ENCODE measurements around the gene SHISAL2B. TPM values are rescaled to one million over a fixed set of nuclear protein-coding genes. Genes with fewer than 3 reads are reported as not detected.

SHISAL2B gene
- total RNA-seq, 4 donors from 2014 or later: not detected

DNA sequence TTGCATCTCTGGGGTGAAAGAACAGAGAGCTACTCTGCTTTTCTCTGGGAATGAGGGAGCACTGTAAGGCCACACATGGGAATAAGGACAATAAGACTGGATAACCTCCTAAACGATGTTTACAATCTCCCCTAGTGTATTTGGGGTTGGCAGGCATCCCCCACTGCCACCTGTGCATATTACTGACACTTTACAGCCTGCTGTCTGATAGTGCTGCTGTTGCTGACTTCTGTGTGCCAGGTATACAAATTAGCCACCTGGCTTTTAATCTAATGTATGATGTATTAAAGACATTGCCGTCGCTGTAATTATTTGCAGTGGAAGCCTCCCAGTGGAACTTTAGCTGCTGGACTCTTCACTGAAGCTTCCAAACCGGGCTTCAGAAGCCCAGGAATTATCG, 4.4 kb upstream of the SHISAL2B start:
- DNase-seq: no peak
- H3K4me1 ChIP-seq: peaks cover 0 to 8% (median 6%) of the 10 kb centered on the region in 4 donors
- no peaks in the 10 kb centered on the region for H3K9me3 ChIP-seq
- H3K4me3 ChIP-seq: no peak overlapping the region
- TF ChIP-seq POLR2AphosphoS5 (IDR thresholded peaks at IDR 0.05) (no peak), CTCF (IDR thresholded peaks at IDR 0.05) (no peak), POLR2A (IDR thresholded peaks at IDR 0.05) (no peak), EP300 (IDR thresholded peaks at IDR 0.05; ENCODE audit: low read depth) (no peak)
- in situ Hi-C loops (cut with MboI; ENCODE audit: low pct_ligation_motif_present in 1 of 4, low pct_unique_long_range_greater_than_20kb in 1 of 4, low sequenced_read_pairs in 3 of 4): no loop called here
- intact Hi-C loops (cut with DNase I; ENCODE audit: low total_unique reads): no loop called here
- peaks cover 25% of the 10 kb centered on the region for H3K27me3 ChIP-seq
- 71% methylated on average over 5 of the region's 5 CpGs; no CpG with 5 or more reads in 1 of the 2 donors for WGBS, 2 donors (ENCODE audit: low coverage in 1 of 2)
- H3K36me3 ChIP-seq: no peaks in the 10 kb centered on the region
- no peak overlapping the region for H3K27ac ChIP-seq

DNA sequence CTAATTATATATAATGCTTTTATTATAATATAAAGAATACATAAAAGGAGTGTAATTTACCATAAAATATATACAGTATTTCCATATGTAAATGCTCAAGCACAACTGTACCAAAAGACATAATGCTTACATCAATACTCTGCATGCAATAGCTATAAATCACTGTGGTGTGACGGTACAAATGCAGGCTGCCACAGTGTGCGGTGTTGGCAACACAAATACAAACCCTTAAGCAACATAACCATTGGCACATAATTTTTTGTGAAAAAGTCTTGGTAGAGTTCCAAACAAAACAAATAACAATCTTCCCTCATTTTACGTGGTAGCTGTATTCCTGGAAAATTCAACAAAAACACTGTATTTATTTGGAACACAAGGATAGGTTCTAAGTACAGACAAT, 1.9 kb upstream of the SHISAL2B start:
- H3K27me3 ChIP-seq: peaks cover 40% of the 10 kb centered on the region
- no peak for TF ChIP-seq POLR2A (IDR thresholded peaks at IDR 0.05)
- TF ChIP-seq EP300 (IDR thresholded peaks at IDR 0.05; ENCODE audit: low read depth): no peak
- TF ChIP-seq POLR2AphosphoS5 (IDR thresholded peaks at IDR 0.05): no peak
- intact Hi-C loops (cut with DNase I; ENCODE audit: low total_unique reads) (no loop called here), in situ Hi-C loops (cut with MboI; ENCODE audit: low pct_ligation_motif_present in 1 of 4, low pct_unique_long_range_greater_than_20kb in 1 of 4, low sequenced_read_pairs in 3 of 4) (no loop called here)
- H3K27ac ChIP-seq: no peak overlapping the region
- peaks cover 0 to 8% (median 6%) of the 10 kb centered on the region in 4 donors for H3K4me1 ChIP-seq
- no peak for DNase-seq
- WGBS, 2 donors (ENCODE audit: low coverage in 1 of 2): 68 to 71% methylated on average over 3 of the region's 3 CpGs
- H3K36me3 ChIP-seq: no peaks in the 10 kb centered on the region
- no peaks in the 10 kb centered on the region for H3K9me3 ChIP-seq
- H3K4me3 ChIP-seq: no peak overlapping the region

- TF ChIP-seq CTCF (IDR thresholded peaks at IDR 0.05): no peak
- no peak for TF ChIP-seq EP300 (IDR thresholded peaks at IDR 0.05; ENCODE audit: low read depth)
- no peak for TF ChIP-seq POLR2A (IDR thresholded peaks at IDR 0.05)
- TF ChIP-seq POLR2AphosphoS5 (IDR thresholded peaks at IDR 0.05): no peak
- Histone ChIP-seq H3K9me3 (no peaks in the 10 kb centered on the region), H3K36me3 (no peaks in the 10 kb centered on the region), H3K4me1 (peaks cover 0 to 8% (median 6%) of the 10 kb centered on the region in 4 donors), H3K4me3 (no peak overlapping the region), H3K27ac (no peak overlapping the region), H3K27me3 (peaks cover 40% of the 10 kb centered on the region)
- DNase-seq: no peak
- in situ Hi-C loops (cut with MboI; ENCODE audit: low pct_ligation_motif_present in 1 of 4, low pct_unique_long_range_greater_than_20kb in 1 of 4, low sequenced_read_pairs in 3 of 4): no loop called here
- intact Hi-C loops (cut with DNase I; ENCODE audit: low total_unique reads): no loop called here
- 60 to 90% methylated on average over 2 to 3 of the region's 3 CpGs for WGBS, 2 donors (ENCODE audit: low coverage in 1 of 2)
Observed at GRCh38 chr5:64688965-64689364, 1.3 kb upstream of the SHISAL2B start.

- Histone ChIP-seq H3K4me3 (no peak overlapping the region), H3K9me3 (no peaks in the 10 kb centered on the region), H3K4me1 (peaks cover 0 to 8% (median 6%) of the 10 kb centered on the region in 4 donors), H3K27me3 (peaks cover 40% of the 10 kb centered on the region), H3K27ac (no peak overlapping the region), H3K36me3 (no peaks in the 10 kb centered on the region)
- WGBS, 2 donors (ENCODE audit: low coverage in 1 of 2): 14 to 20% methylated on average over 1 to 9 of the region's 9 CpGs
- TF ChIP-seq EP300 (IDR thresholded peaks at IDR 0.05; ENCODE audit: low read depth) (no peak), POLR2A (IDR thresholded peaks at IDR 0.05) (no peak), POLR2AphosphoS5 (IDR thresholded peaks at IDR 0.05) (no peak), CTCF (IDR thresholded peaks at IDR 0.05) (no peak)
- no peak for DNase-seq
- in situ Hi-C loops (cut with MboI; ENCODE audit: low pct_ligation_motif_present in 1 of 4, low pct_unique_long_range_greater_than_20kb in 1 of 4, low sequenced_read_pairs in 3 of 4): no loop called here
- intact Hi-C loops (cut with DNase I; ENCODE audit: low total_unique reads): no loop called here
Observed at GRCh38 chr5:64690104-64690416, 243 bp upstream of the SHISAL2B start.

GRCh38 chr5:64691291-64691690, 988 bp downstream of the SHISAL2B start:
- Histone ChIP-seq H3K27me3 (peaks cover 40% of the 10 kb centered on the region), H3K36me3 (no peaks in the 10 kb centered on the region), H3K4me3 (no peak overlapping the region), H3K27ac (no peak overlapping the region), H3K4me1 (peaks cover 0 to 8% (median 6%) of the 10 kb centered on the region in 4 donors), H3K9me3 (no peaks in the 10 kb centered on the region)
- in situ Hi-C loops (cut with MboI; ENCODE audit: low pct_ligation_motif_present in 1 of 4, low pct_unique_long_range_greater_than_20kb in 1 of 4, low sequenced_read_pairs in 3 of 4) (no loop called here), intact Hi-C loops (cut with DNase I; ENCODE audit: low total_unique reads) (no loop called here)
- TF ChIP-seq POLR2A (IDR thresholded peaks at IDR 0.05) (no peak), EP300 (IDR thresholded peaks at IDR 0.05; ENCODE audit: low read depth) (no peak), CTCF (IDR thresholded peaks at IDR 0.05) (no peak), POLR2AphosphoS5 (IDR thresholded peaks at IDR 0.05) (no peak)
- 17 to 34% methylated on average over 1 to 3 of the region's 3 CpGs for WGBS, 2 donors (ENCODE audit: low coverage in 1 of 2)
- no peak for DNase-seq
